NCI-H1105 treated with DMSO at 0.1 percent for 48 hours (cell line): ENCODE data around the gene RNF207.
A peak's percentile ranks its signal among the peaks of the same experiment; 100 is the strongest.

Experiments used
- DNase-seq: peaks from one replicate; lab custom pipeline; 2025; lab: John Stamatoyannopoulos, UW

The RNF207 gene

DNA sequence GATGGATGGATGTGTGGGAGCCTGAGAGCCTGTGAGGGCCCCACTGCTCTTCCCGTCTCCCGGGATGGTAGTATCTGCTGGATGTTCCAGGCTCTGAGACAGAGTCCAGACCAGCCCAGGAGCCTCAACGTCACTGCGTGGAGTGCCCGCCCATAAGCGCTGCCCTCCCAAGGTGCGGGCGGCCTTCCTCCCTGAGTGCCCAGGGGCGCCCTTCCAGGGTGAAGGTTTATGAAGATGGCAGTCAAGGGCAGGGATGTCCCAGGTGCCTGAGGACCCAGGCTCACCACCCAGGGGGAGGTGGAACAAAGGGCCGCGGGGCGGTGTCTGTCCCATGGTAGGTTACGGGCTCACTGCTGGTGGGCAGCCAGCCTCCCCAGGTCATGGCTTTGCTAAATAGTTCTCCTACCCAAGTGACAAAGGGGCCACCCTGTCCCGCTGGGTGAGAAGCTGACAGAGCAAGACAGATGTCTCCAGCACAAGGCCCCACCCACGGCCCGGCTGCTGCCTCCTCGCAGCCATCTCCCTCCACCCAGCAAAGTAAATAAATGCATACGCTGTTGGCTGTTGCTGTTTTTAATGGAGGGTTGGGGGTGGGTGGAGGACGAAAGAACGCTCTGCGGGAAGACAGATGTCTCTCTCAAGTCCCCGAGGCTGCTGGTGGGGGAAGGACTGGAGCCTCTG lies 63.9 kb downstream of the RNF207 start:
- peak; percentile 10 for DNase-seq

DNA sequence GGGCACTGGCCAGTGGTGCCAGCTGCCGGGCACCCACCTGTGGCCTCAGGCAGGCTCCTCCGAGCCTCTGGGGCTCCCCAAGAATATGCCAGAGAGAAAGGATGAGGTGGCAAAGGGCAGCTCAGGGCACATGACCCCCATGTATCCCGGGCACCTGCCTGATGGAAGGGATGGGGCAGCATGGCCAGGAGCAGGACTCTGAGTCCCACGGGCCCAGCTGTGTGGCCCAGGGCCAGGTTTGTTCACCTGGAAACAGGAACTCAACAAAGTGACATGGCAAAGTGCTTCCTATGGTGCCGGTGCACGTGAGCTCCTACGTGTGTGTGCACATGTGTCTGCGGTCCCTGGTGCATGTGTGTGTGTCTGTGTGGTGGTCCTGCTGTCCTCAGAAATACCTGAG lies 64.5 kb downstream of the RNF207 start:
- no peak for DNase-seq
